Endothelial cell of umbilical vein (primary cell): ENCODE results near the gene ARHGAP30.

ENCODE experiments used
- CTCF ChIP-seq, 2 donors: IDR thresholded peaks; 1 replicate in 1 of 2; 2 replicates in 1 of 2; pipeline ENCODE4 v1.5.1; 2011; ENCODE audit warnings: low read length in 2 of 2, mild to moderate bottlenecking in 2 of 2, moderate library complexity in 2 of 2, control low read depth in 1 of 2, inconsistent platforms in 1 of 2, low read depth in 1 of 2; ENCODE audit not compliant: insufficient read depth in 1 of 2; ENCODE audit errors: extremely low read depth in 1 of 2
- EZH2 ChIP-seq: IDR thresholded peaks from 2 replicates; pipeline ENCODE4 v1.6.1; 2012; ENCODE audit warnings: borderline replicate concordance, low read depth, mild to moderate bottlenecking, moderate library complexity, low read length, inconsistent platforms; ENCODE audit not compliant: severe bottlenecking
- FOS ChIP-seq: IDR thresholded peaks from 2 replicates; pipeline ENCODE4 v1.6.1; 2011; ENCODE audit warnings: mild to moderate bottlenecking, low read length, moderate library complexity, borderline replicate concordance; ENCODE audit not compliant: insufficient read depth
- POLR2A ChIP-seq: IDR thresholded peaks from 2 replicates; pipeline ENCODE4 v1.6.1; 2012; ENCODE audit warnings: low read depth, mild to moderate bottlenecking, control low read depth, low read length
- POLR2AphosphoS5 ChIP-seq: IDR thresholded peaks from 2 replicates; pipeline ENCODE4 v1.6.1; 2012; ENCODE audit warnings: low read depth, mild to moderate bottlenecking, control low read depth, low read length, moderate library complexity; ENCODE audit not compliant: insufficient read depth

- TF ChIP-seq CTCF (IDR thresholded peaks at IDR 0.05; ENCODE audit: extremely low read depth in 1 of 2, insufficient read depth in 1 of 2, low read depth in 1 of 2, low read length in 2 of 2) (no peak), EZH2 (no peak), POLR2A (no peak), POLR2AphosphoS5 (no peak), FOS (no peak)
These were observed 68.8 kb downstream of the ARHGAP30 start for GRCh38 chr1:161000736-161001480.
